IMR-90 (cell line): Measurements from ENCODE around the gene ACAD10. TPM values are rescaled to one million over a fixed set of nuclear protein-coding genes. Genes with fewer than 3 reads are reported as not detected.

Source experiments
- ATAC-seq: fragments of 200-7000 bp; cut with Tn5 transposase; 2 replicates; pipeline ENCODE4 v1.9.1; 2020; ENCODE audit warnings: low read depth, mild to moderate bottlenecking, moderate library complexity
- BruUV-seq: library from RNA; stranded (reverse); fragments of 400-500 nt; replicated peaks from 2 replicates; lab custom pipeline; 2021; lab: Mats Ljungman, UMichigan
- CTCF ChIA-PET: fragments of 300-600 bp; formaldehyde crosslinking; extraction: SDS; loops from one replicate; lab custom pipeline; 2021; ENCODE audit warnings: antibody characterized with exemption; lab: Yijun Ruan, JAX
- POLR2A ChIA-PET: fragments of 300-600 bp; sonication (Branson Sonifier 250); formaldehyde crosslinking; loops from one replicate; lab custom pipeline; 2022; ENCODE audit warnings: antibody characterized with exemption; ENCODE audit not compliant: unreplicated experiment; lab: Charles Lee
- DNase-seq: peaks from one replicate; pipeline ENCODE4 v3.0.0; 2013
- H2AFZ ChIP-seq: replicated peaks from 2 replicates; pipeline ENCODE3; 2013; ENCODE audit warnings: low read length, mild to moderate bottlenecking; ENCODE audit not compliant: poor library complexity
- H2AK5ac ChIP-seq: 2 replicates; pipeline ENCODE4 v1.6.1; 2013; ENCODE audit warnings: low read depth, low read length, inconsistent platforms
- H2AK9ac ChIP-seq: replicated peaks from 2 replicates; pipeline ENCODE3; 2013; ENCODE audit warnings: mild to moderate bottlenecking, low read depth, low read length, moderate library complexity; ENCODE audit not compliant: poor library complexity
- H2BK120ac ChIP-seq: 2 replicates; pipeline ENCODE4 v1.6.1; 2013; ENCODE audit warnings: low read depth, low read length, inconsistent platforms
- H2BK15ac ChIP-seq: 3 replicates; pipeline ENCODE4 v1.6.1; 2013; ENCODE audit warnings: low read depth, low read length, inconsistent platforms
- H2BK20ac ChIP-seq: 2 replicates; pipeline ENCODE4 v1.6.1; 2013; ENCODE audit warnings: low read depth, mild to moderate bottlenecking, inconsistent platforms, low read length, moderate library complexity
- H2BK5ac ChIP-seq: 2 replicates; pipeline ENCODE4 v1.6.1; 2013; ENCODE audit warnings: mild to moderate bottlenecking, low read depth, low read length, inconsistent platforms; ENCODE audit not compliant: poor library complexity, severe bottlenecking
- H3K14ac ChIP-seq: replicated peaks from 2 replicates; pipeline ENCODE4 v1.6.1; 2013; ENCODE audit warnings: low read depth, low read length, inconsistent platforms
- H3K18ac ChIP-seq: 2 replicates; pipeline ENCODE4 v1.6.1; 2013; ENCODE audit warnings: low read depth, low read length, control low read depth
- H3K23ac ChIP-seq: 2 replicates; pipeline ENCODE4 v1.6.1; 2013; ENCODE audit warnings: low read depth, low read length, inconsistent platforms
- H3K27ac ChIP-seq: 2 replicates; pipeline ENCODE4 v1.5.1; 2013; ENCODE audit warnings: mild to moderate bottlenecking, control low read depth, low read length; ENCODE audit not compliant: insufficient read depth
- H3K27me3 ChIP-seq: 2 replicates; pipeline ENCODE4 v1.6.1; 2013; ENCODE audit warnings: low read length; ENCODE audit not compliant: control insufficient read depth, insufficient read depth
- H3K36me3 ChIP-seq: 2 replicates; pipeline ENCODE4 v1.6.1; 2013; ENCODE audit warnings: low read length, mixed read lengths; ENCODE audit not compliant: control insufficient read depth, insufficient read depth
- H3K4ac ChIP-seq: 2 replicates; pipeline ENCODE4 v1.6.1; 2013; ENCODE audit warnings: low read depth, low read length, inconsistent platforms
- H3K4me1 ChIP-seq: 2 replicates; pipeline ENCODE4 v1.6.1; 2013; ENCODE audit warnings: low read length, mixed read lengths; ENCODE audit not compliant: control insufficient read depth, insufficient read depth
- H3K4me2 ChIP-seq: 2 replicates; pipeline ENCODE4 v1.6.1; 2013; ENCODE audit warnings: low read depth, mild to moderate bottlenecking, control low read depth, low read length, moderate library complexity
- H3K4me3 ChIP-seq: 2 replicates; pipeline ENCODE4 v1.5.1; 2013; ENCODE audit warnings: low read depth, mild to moderate bottlenecking, control low read depth, low read length, moderate library complexity; ENCODE audit not compliant: insufficient read depth
- H3K56ac ChIP-seq: 2 replicates; pipeline ENCODE4 v1.6.1; 2013; ENCODE audit warnings: low read length, inconsistent platforms; ENCODE audit not compliant: insufficient read depth; ENCODE audit errors: extremely low read depth
- H3K79me1 ChIP-seq, 2 experiments: 2 replicates each; pipeline ENCODE4 v1.6.1; 2013; ENCODE audit warnings: low read length in 2 of 2, inconsistent platforms in 1 of 2, low read depth in 1 of 2
- H3K9ac ChIP-seq: 2 replicates; pipeline ENCODE4 v1.6.1; 2013; ENCODE audit warnings: low read depth, low read length, control low read depth
- H3K9me1 ChIP-seq: 2 replicates; pipeline ENCODE4 v1.6.1; 2013; ENCODE audit warnings: low read length, inconsistent platforms; ENCODE audit not compliant: insufficient read depth
- H3K9me3 ChIP-seq: 2 replicates; pipeline ENCODE4 v1.6.1; 2013; ENCODE audit warnings: low read length; ENCODE audit not compliant: control insufficient read depth, insufficient read depth
- H4K20me1 ChIP-seq: 2 replicates; pipeline ENCODE4 v1.6.1; 2013; ENCODE audit warnings: low read length, inconsistent platforms; ENCODE audit not compliant: insufficient read depth
- H4K5ac ChIP-seq: 2 replicates; pipeline ENCODE4 v1.6.1; 2013; ENCODE audit warnings: mild to moderate bottlenecking, low read depth, low read length, control low read depth
- H4K8ac ChIP-seq, 2 experiments: 2 replicates each; pipeline ENCODE4 v1.6.1; 2013; ENCODE audit warnings: low read depth in 2 of 2, low read length in 2 of 2, control low read depth in 1 of 2, inconsistent platforms in 1 of 2
- H4K91ac ChIP-seq: 2 replicates; pipeline ENCODE4 v1.6.1; 2013; ENCODE audit warnings: low read depth, low read length, inconsistent platforms; ENCODE audit not compliant: insufficient read depth
- BHLHE40 ChIP-seq: fragments of 150-350 bp; IDR thresholded peaks from 2 replicates; pipeline ENCODE4 v1.6.1; 2016; ENCODE audit warnings: mild to moderate bottlenecking, low read depth, low read length
- CEBPB ChIP-seq: IDR thresholded peaks from 2 replicates; pipeline ENCODE4 v1.6.1; 2012; ENCODE audit warnings: low read depth, low read length, improper control_type of control experiment
- CHD1 ChIP-seq: IDR thresholded peaks from 2 replicates; pipeline ENCODE4 v1.6.1; 2012; ENCODE audit warnings: low read depth, low read length, improper control_type of control experiment
- FOS ChIP-seq: fragments of 150-350 bp; IDR thresholded peaks from 2 replicates; pipeline ENCODE4 v1.6.1; 2016; ENCODE audit warnings: low read depth, low read length
- MAFK ChIP-seq: IDR thresholded peaks from 2 replicates; pipeline ENCODE4 v1.6.1; 2012; ENCODE audit warnings: low read depth, low read length, improper control_type of control experiment
- MAZ ChIP-seq: IDR thresholded peaks from 2 replicates; pipeline ENCODE4 v1.6.1; 2012; ENCODE audit warnings: low read depth, mild to moderate bottlenecking, low read length, improper control_type of control experiment, moderate library complexity, borderline replicate concordance
- MXI1 ChIP-seq: IDR thresholded peaks from 2 replicates; pipeline ENCODE4 v1.6.1; 2012; ENCODE audit warnings: low read depth, mild to moderate bottlenecking, low read length, moderate library complexity, borderline replicate concordance
- NFE2L2 ChIP-seq: fragments of 150-350 bp; IDR thresholded peaks from 2 replicates; pipeline ENCODE4 v1.6.1; 2016; ENCODE audit warnings: low read depth, mild to moderate bottlenecking, low read length
- POLR2A ChIP-seq: IDR thresholded peaks from 2 replicates; pipeline ENCODE4 v1.6.1; 2012; ENCODE audit warnings: mild to moderate bottlenecking, low read depth, low read length
- RAD21 ChIP-seq: IDR thresholded peaks from 2 replicates; pipeline ENCODE4 v1.6.1; 2012; ENCODE audit warnings: low read length, improper control_type of control experiment
- RCOR1 ChIP-seq: IDR thresholded peaks from 2 replicates; pipeline ENCODE4 v1.6.1; 2012; ENCODE audit warnings: mild to moderate bottlenecking, low read length, improper control_type of control experiment; ENCODE audit not compliant: insufficient replicate concordance
- RFX5 ChIP-seq: IDR thresholded peaks from 2 replicates; pipeline ENCODE4 v1.8.0; 2012; ENCODE audit warnings: low read depth, mild to moderate bottlenecking, low read length, moderate library complexity
- SMC3 ChIP-seq: fragments of 150-350 bp; IDR thresholded peaks from 2 replicates; pipeline ENCODE4 v1.6.1; 2016; ENCODE audit warnings: low read depth, mild to moderate bottlenecking, antibody characterized with exemption, low read length, moderate library complexity
- WGBS, 2 experiments: methylation state at CpG; one replicate each; pipeline versions ENCODE4 v1.1.5 to v1.1.7; 2013; ENCODE audit warnings: missing lambda C conversion rate in 2 of 2; ENCODE audit not compliant: insufficient read length in 1 of 2; ENCODE audit errors: extremely low coverage in 2 of 2; 5-methylcytosine and 5-hydroxymethylcytosine counted together
- dilution Hi-C: fragments of 300-500 bp; cut with HindIII; formaldehyde crosslinking; loops from one replicate; pipeline ENCODE4 v1.14.3; 2018; ENCODE audit warnings: low sequenced_read_pairs; ENCODE audit not compliant: unreplicated experiment
- in situ Hi-C: fragments of 300-500 bp; cut with MboI; formaldehyde crosslinking; loops from 3 replicates; pipeline ENCODE4 v1.14.3; 2019; ENCODE audit warnings: low sequenced_read_pairs, inconsistent platforms, mixed read lengths
- intact Hi-C: fragments of 100-400 bp; cut with micrococcal nuclease; formaldehyde crosslinking; loops from 2 replicates; pipeline ENCODE4 v1.10.0; 2022
- polyA plus RNA-seq, 3 experiments: library from polyadenylated mRNA; depleted of rRNA; stranded (reverse); fragments of >200 nt; gene quantifications; 2 replicates each; pipeline ENCODE4 v1.2.3, GENCODE V29; 2012; ENCODE audit warnings: low replicate concordance in 1 of 3
- total RNA-seq: library from RNA; depleted of rRNA; stranded (reverse); fragments of >200 nt; gene quantifications from 2 replicates; pipeline ENCODE4 v1.2.3, GENCODE V29; 2012
- TF ChIP-seq, protein P1 (sequence below): fragments of 150-350 bp; IDR thresholded peaks from 2 replicates; pipeline ENCODE4 v1.6.1; 2016; ENCODE audit warnings: low read depth, mild to moderate bottlenecking, low read length, moderate library complexity, borderline replicate concordance
- TF ChIP-seq, protein P2 (sequence below): conservative IDR thresholded peaks from 2 replicates; pipeline ENCODE4 v1.5.1; 2012; ENCODE audit warnings: mild to moderate bottlenecking, low read depth, low read length, improper control_type of control experiment

ACAD10 gene
- total and polyA plus RNA-seq, 2 of the 4 experiments (the other 2 are of a cell fraction) = 12.4 to 21.0 TPM

DNA sequence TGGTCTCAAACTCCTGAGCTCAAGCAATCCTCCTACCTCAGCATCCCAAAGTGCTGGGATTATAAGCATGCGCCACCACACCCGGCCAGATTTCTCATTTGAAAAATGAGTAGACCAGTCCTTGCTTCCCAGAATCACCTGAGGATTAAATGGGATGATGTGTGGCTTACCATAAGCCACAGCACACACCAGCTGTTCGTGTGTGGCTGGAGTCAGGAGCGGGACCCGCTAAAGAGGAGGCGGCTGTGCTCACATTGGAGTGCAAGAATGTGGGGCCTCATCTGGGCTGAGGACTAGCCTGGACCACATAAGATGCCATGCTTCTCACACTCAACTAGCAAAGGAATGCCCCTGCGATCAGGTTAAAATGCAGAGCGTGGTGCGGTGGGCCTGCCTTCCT is 74.1 kb downstream of the ACAD10 start (continued):
- TF ChIP-seq RFX5 (no peak), POLR2A (no peak)

- H3K56ac ChIP-seq = no peak overlapping the region
- no peak overlapping the region for H2AK9ac ChIP-seq
- H3K4me3 ChIP-seq = no peak overlapping the region
- H4K5ac ChIP-seq = no peak overlapping the region
- H2BK5ac ChIP-seq = no peak overlapping the region
- no peak overlapping the region for H2BK15ac ChIP-seq
- no peak overlapping the region for H4K91ac ChIP-seq
- no peak overlapping the region for H2BK20ac ChIP-seq
- H3K9ac ChIP-seq = no peak overlapping the region
- peaks cover 14% of the 10 kb centered on the region; the same call in 1 of the 2 replicates for H3K4me1 ChIP-seq
- ATAC-seq (no peak), DNase-seq (no peak)
- H3K9me1 ChIP-seq = peaks cover under 1% of the 10 kb centered on the region; the same call in 1 of the 2 replicates
- H3K18ac ChIP-seq = no peak overlapping the region
- no peak overlapping the region for H2AFZ ChIP-seq
- H3K14ac ChIP-seq = no peak overlapping the region
- no peak overlapping the region for H3K23ac ChIP-seq
- no CpG with 5 or more reads among the region's 5 CpGs for WGBS, 2 experiments
- POLR2A ChIA-PET = no interaction called here
- H3K79me1 ChIP-seq = no peaks in the 10 kb centered on the region
- H3K4ac ChIP-seq = no peak overlapping the region
- no peaks in the 10 kb centered on the region for H3K9me3 ChIP-seq
- CTCF ChIA-PET = no interaction called here
- H3K27me3 ChIP-seq = no peaks in the 10 kb centered on the region
- H3K36me3 ChIP-seq = peaks cover 10% of the 10 kb centered on the region
- no peak overlapping the region for H3K4me2 ChIP-seq
- dilution Hi-C loops (no loop called here), intact Hi-C loops (no loop called here), in situ Hi-C loops (no loop called here)
- no TSS peak for BruUV-seq
- no peak overlapping the region for H2AK5ac ChIP-seq
- H4K8ac ChIP-seq = no peak overlapping the region
- no peak overlapping the region for H2BK120ac ChIP-seq
- H3K27ac ChIP-seq = no peak overlapping the region
- no peaks in the 10 kb centered on the region for H4K20me1 ChIP-seq
- TF ChIP-seq CHD1 (no peak), RFX5 (no peak), MAFK (no peak), FOS (no peak), RCOR1 (no peak), NFE2L2 (no peak), MAZ (no peak), RAD21 (no peak), BHLHE40 (no peak), MXI1 (no peak), SMC3 (no peak), CEBPB (no peak), POLR2A (no peak)
- TF ChIP-seq, protein P1, sequence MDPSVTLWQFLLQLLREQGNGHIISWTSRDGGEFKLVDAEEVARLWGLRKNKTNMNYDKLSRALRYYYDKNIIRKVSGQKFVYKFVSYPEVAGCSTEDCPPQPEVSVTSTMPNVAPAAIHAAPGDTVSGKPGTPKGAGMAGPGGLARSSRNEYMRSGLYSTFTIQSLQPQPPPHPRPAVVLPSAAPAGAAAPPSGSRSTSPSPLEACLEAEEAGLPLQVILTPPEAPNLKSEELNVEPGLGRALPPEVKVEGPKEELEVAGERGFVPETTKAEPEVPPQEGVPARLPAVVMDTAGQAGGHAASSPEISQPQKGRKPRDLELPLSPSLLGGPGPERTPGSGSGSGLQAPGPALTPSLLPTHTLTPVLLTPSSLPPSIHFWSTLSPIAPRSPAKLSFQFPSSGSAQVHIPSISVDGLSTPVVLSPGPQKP = no peak
- TF ChIP-seq, protein P2, sequence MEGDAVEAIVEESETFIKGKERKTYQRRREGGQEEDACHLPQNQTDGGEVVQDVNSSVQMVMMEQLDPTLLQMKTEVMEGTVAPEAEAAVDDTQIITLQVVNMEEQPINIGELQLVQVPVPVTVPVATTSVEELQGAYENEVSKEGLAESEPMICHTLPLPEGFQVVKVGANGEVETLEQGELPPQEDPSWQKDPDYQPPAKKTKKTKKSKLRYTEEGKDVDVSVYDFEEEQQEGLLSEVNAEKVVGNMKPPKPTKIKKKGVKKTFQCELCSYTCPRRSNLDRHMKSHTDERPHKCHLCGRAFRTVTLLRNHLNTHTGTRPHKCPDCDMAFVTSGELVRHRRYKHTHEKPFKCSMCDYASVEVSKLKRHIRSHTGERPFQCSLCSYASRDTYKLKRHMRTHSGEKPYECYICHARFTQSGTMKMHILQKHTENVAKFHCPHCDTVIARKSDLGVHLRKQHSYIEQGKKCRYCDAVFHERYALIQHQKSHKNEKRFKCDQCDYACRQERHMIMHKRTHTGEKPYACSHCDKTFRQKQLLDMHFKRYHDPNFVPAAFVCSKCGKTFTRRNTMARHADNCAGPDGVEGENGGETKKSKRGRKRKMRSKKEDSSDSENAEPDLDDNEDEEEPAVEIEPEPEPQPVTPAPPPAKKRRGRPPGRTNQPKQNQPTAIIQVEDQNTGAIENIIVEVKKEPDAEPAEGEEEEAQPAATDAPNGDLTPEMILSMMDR = no peak
These were observed 75.2 kb downstream of the ACAD10 start for GRCh38 chr12:111761099-111761498.
